ENCODE measurements around the gene STK10. TPM values are rescaled to one million over a fixed set of nuclear protein-coding genes. Genes with fewer than 3 reads are reported as not detected.

Gene STK10
- total and polyA plus RNA-seq, 2 donors from 2014 or later, result 7.2 to 42.8 TPM

- H3K36me3 ChIP-seq (ENCODE audit: control insufficient read depth in 2 of 3, insufficient read depth in 3 of 3, low read length in 3 of 3), result no peaks in the 10 kb centered on the region
- H3K4me1 ChIP-seq (ENCODE audit: control insufficient read depth in 2 of 3, insufficient read depth in 2 of 3, low read depth in 1 of 3, low read length in 3 of 3), result peaks cover 0 to 2% (median 0%) of the 10 kb centered on the region in 3 donors
- FAIRE-seq (no peak), DNase-seq (peak in 1 of 5 donors; percentile 57)
- no peak overlapping the region for H3K4me3 ChIP-seq (ENCODE audit: low read length in 3 of 3)
- H3K27ac ChIP-seq (ENCODE audit: low read depth in 2 of 2, low read length in 2 of 2), result no peak overlapping the region
- H3K9me3 ChIP-seq (ENCODE audit: control insufficient read depth in 2 of 3, insufficient read depth in 1 of 3, low read length in 3 of 3), result no peaks in the 10 kb centered on the region
- intact Hi-C loops (cut with DNase I), result no loop called here
- H3K9ac ChIP-seq (ENCODE audit: low read length in 3 of 3), result no peak overlapping the region
- no peak for TF ChIP-seq CTCF (IDR thresholded peaks at IDR 0.05; ENCODE audit: borderline replicate concordance, extremely low read depth, insufficient read depth)
- H3K27me3 ChIP-seq (ENCODE audit: control insufficient read depth, insufficient read depth, low read length), result no peaks in the 10 kb centered on the region
Measured at GRCh38 chr5:172162323-172162986, 25.6 kb downstream of the STK10 start.

- Histone ChIP-seq H3K4me1 (ENCODE audit: control insufficient read depth in 2 of 3, insufficient read depth in 2 of 3, low read depth in 1 of 3, low read length in 3 of 3) (peaks cover 0 to 6% (median 5%) of the 10 kb centered on the region in 3 donors), H3K27ac (ENCODE audit: low read depth in 2 of 2, low read length in 2 of 2) (no peak overlapping the region), H3K9me3 (ENCODE audit: control insufficient read depth in 2 of 3, insufficient read depth in 1 of 3, low read length in 3 of 3) (no peaks in the 10 kb centered on the region), H3K27me3 (ENCODE audit: control insufficient read depth, insufficient read depth, low read length) (no peaks in the 10 kb centered on the region), H3K36me3 (ENCODE audit: control insufficient read depth in 2 of 3, insufficient read depth in 3 of 3, low read length in 3 of 3) (no peaks in the 10 kb centered on the region), H3K9ac (ENCODE audit: low read length in 3 of 3) (no peak overlapping the region), H3K4me3 (ENCODE audit: low read length in 3 of 3) (no peak overlapping the region)
- intact Hi-C loops (cut with DNase I), result no loop called here
- FAIRE-seq (no peak), DNase-seq (no peak)
- no peak for TF ChIP-seq CTCF (IDR thresholded peaks at IDR 0.05; ENCODE audit: borderline replicate concordance, extremely low read depth, insufficient read depth)
Measured at GRCh38 chr5:172160506-172160905, 27.5 kb downstream of the STK10 start.

- no peak overlapping the region for H3K9ac ChIP-seq (ENCODE audit: low read length in 3 of 3)
- H3K36me3 ChIP-seq (ENCODE audit: control insufficient read depth in 2 of 3, insufficient read depth in 3 of 3, low read length in 3 of 3), result no peaks in the 10 kb centered on the region
- DNase-seq, result no peak
- intact Hi-C loops (cut with DNase I), result no loop called here
- TF ChIP-seq CTCF (IDR thresholded peaks at IDR 0.05; ENCODE audit: borderline replicate concordance, extremely low read depth, insufficient read depth), result no peak
- peaks cover 0 to 6% (median 3%) of the 10 kb centered on the region in 3 donors for H3K4me1 ChIP-seq (ENCODE audit: control insufficient read depth in 2 of 3, insufficient read depth in 2 of 3, low read depth in 1 of 3, low read length in 3 of 3)
- H3K4me3 ChIP-seq (ENCODE audit: low read length in 3 of 3), result no peak overlapping the region
- FAIRE-seq, result no peak
- H3K9me3 ChIP-seq (ENCODE audit: control insufficient read depth in 2 of 3, insufficient read depth in 1 of 3, low read length in 3 of 3), result no peaks in the 10 kb centered on the region
- H3K27ac ChIP-seq (ENCODE audit: low read depth in 2 of 2, low read length in 2 of 2), result no peak overlapping the region
- H3K27me3 ChIP-seq (ENCODE audit: control insufficient read depth, insufficient read depth, low read length), result no peaks in the 10 kb centered on the region
Measured at GRCh38 chr5:172159016-172159415, 29.0 kb downstream of the STK10 start.
